ENCODE measurements around the gene ZFAND6.
A peak's percentile ranks its signal among the peaks of the same experiment; 100 is the strongest.
"Not testable (repeated sequence)": the region's sequence is repeated elsewhere in the genome, so short reads cannot be mapped to it uniquely, and the experiment has no call there.

Gene ZFAND6

DNA sequence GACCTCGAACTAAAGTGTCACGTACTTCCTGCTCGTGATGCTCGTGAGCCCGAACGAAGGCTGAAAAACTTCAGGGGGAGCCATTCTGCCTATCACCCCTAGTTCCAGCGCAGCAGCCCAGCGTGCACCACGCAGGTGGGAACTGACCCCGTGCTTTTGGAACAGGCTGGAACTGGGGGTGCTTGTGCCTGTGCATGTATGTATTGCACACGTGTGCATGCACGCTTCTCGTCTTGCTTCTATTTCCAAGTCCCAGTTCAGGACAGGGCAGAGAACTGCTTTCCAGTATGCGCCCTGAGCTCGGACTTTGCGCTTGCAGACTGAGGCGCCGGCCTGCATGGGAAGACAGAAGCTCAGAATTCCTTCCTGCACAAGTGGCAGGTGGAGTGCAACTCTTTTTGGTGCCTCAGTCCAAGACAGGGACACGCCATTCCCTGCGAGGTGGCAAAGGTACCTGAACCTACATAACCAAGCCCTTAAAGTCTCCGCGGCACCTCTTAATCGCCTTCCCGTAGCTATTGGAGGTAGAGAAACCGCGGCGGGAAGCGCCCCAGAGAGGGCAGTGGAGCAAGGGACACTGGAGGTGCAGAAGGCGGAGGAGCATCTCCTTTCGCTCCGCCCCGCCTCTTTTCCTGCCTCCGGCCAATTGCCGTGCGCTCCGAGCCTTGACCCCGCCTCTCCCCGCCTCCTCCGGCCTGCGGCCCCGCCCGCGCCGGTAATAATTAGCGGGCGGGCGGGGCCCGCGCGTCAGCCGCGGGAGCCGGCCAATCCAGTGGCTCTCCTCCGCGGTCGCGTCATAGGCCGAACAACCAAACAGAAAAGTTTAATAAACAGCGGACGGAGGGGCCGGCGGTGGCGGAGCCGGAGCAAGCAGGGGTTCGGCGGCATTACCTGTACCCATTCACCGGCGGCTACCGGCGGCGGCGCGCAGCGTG, at the start of gene ZFAND6:
Gene ZFAND6 (plus strand): TSS at position 826 of the 935 bp plus-strand sequence. CDS start 60,669 bp downstream, outside the sequence.
- DNase-seq: peak; percentile 93

DNA sequence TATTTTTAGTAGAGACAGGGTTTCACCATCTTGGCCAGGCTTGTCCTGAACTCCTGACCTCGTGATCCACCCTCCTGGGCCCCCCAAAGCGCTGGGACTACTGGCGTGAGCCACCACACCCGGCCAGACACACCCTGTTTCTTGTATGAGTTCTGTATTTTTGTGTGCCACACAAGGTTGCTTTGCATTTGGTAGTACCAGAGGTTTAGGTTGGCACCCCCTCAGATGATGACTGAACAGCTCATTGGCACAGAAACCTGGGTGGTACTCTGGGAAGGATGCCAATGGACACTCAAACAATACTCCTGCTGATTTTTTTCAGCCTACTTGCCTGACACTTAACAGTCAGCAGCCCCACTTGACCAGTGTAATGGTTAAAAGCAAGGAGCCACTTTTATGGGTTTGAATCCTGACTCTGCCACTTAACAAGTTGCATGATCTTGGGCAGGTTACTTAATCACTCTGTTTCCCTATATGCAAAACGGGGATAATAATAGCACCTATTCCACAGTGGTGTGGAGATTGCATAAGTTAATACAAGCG, 49.3 kb upstream of the ZFAND6 start:
- no peak for DNase-seq

DNA sequence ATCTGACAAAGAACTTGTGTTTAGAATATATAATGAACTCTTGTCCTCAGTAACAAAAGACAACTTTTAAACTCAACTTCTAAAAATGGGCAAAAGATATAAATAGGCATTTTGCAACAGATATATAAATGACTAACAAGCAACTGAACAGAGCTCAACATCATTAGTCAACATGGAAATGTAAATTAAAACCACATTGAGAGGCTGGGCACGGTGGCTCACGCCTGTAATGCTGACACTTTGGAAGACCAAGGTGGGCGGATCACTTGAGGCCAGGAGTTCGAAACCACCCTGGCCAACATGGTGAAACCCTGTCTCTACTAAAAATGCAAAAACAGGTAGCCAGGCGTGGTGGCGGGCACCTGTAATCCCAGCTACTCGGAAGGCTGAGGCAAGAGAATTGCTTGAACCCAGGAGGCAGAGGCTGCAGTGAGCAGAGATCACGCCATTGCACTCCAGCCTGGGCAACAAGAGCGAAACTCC, 48.4 kb upstream of the ZFAND6 start:
- DNase-seq: not testable (repeated sequence)

DNA sequence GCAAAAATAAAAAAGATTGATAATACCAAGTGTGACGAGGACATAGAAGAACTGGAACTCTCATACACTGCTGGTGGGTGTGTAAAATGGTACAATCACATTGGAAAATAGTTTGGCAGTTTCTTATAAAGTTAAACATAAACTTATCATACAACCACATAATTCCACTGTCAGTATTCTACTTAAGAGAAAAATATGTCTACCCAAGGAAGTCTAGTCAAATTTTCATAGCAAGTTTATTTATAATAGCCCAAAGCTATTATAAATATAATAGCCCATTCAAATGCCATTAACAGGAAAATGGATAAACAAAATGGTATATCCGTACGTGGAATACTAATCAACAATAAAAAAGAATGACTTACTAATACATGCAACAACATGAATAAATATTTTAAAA, 47.9 kb upstream of the ZFAND6 start:
- DNase-seq: no peak

DNA sequence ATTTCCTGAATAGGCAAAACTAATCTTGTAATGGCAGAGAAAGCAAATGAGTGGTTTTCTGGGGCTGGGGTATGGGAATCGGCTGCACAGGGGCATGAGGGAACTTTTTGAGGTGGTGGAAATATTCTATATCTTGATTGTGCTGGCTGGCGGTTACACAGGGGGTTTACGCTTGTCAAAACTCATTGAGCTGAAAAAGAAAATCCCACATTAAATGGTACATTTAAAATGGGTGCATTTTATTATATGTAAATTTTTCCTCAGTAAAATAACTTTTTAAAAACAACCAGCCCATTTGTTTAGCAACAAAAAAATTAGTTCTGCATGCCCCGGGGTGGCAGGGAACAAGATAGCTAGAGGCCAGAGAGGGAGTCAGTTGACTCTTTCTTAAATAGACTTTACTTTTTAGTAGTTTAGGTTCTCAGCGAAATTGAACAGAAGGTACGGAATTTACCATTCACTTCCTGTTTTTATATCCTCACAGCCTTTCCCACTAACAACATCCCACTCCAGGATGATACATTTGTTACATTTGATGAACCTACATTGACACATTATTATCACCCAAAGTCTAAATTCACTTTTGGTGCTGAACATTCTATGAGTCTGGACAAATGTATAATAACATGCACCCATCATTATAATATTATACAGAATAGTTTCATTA, 47.3 kb upstream of the ZFAND6 start:
- no peak for DNase-seq

DNA sequence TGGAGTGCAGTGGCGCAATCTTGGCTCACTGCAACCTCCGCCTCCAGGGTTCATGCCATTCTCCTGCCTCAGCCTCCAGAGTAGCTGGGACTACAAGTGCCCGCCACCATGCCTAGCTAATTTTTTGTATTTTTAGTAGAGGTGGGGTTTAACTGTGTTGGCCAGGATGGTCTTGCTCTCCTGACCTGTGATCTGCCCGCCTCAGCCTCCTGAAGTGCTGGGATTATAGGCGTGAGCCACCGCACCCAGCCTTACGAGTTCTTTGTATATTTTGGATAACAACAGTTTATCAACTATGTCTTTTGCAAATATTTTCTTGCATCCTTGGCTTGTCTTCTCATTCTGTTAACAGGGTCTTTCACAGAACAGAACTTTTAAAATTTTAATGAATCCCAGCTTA, 45.3 kb upstream of the ZFAND6 start:
- not testable (repeated sequence) for DNase-seq

DNA sequence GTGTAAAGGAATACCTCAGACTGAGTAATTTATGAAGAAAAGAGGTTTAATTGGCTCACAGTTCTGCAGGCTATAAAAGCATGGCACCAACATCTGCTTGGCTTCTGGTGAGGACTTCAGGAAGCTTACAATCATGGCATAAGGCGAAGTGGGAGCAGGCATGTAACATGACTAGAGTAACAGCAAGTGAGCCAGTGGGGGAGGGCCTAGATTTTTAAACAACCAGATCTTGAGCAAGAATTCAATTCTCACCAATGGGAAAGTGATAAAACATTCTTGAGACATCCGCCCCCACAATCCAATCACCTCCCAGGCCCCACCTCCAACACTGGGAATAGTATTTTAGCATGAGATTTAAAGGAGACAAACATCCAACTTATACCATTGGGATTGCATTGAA, 44.3 kb upstream of the ZFAND6 start:
- DNase-seq: no peak

DNA sequence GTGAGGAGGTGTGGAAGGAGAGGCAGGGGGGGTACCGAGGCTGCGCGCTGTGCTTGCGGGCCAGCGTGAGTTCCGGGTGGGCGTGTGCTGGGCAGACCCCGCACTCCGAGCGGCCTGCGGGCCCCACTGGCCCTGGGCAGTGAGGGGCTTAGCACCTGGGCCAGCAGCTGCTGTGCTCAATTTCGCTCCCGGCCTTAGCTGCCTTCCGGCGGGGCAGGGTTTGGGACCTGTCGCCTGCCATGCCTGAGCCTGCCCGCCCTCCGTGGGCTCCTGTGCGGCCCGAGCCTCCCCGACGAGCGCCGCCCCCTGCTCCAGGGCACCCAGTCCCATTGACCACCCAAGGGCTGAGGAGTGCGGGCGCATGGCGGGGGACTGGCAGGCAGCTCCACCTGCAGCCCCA, 43.0 kb upstream of the ZFAND6 start:
- DNase-seq: not testable (repeated sequence)

DNA sequence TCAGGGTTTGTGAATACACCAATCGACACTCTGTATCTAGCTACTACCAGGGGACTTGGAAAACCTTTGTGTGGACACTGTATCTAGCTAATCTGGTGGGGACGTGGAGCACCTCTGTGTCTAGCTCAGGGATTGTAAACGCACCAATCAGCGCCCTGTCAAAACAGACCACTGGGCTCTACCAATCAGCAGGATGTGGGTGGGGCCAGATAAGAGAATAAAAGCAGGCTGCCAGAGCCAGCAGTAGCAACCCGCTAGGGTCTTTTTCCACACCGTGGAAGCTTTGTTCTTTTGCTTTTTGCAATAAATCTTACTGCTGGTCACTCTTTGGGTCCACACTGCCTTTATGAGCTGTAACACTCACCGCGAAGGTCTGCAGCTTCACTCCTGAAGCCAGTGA, 42.3 kb upstream of the ZFAND6 start:
- DNase-seq: not testable (repeated sequence)

DNA sequence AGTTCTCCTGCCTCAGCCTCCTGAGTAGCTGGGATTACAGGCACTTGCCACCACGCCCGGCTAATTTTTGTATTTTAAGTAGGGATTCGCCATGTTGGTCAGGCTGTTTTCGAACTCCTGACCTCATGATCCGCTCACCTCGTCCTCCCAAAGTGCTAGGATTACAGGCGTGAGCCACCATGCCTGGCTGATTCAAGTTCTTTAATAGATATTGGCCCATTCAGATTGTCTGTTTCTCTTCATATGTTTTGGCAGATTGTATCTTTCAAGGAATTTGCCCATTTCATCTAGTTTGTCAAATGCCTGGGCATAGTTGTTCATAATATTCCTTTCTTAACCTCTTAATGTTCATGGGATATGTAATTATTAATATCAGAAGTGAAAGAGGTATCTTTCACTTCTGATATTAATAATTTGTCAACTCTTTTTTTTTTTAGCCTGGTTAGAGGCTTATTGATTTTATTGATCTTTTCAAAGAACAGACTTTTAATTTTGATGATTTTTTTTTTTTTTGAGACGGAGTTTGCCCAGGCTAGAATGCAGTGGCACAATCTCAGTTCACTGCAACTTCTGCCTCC, 40.2 kb upstream of the ZFAND6 start:
- no peak for DNase-seq

DNA sequence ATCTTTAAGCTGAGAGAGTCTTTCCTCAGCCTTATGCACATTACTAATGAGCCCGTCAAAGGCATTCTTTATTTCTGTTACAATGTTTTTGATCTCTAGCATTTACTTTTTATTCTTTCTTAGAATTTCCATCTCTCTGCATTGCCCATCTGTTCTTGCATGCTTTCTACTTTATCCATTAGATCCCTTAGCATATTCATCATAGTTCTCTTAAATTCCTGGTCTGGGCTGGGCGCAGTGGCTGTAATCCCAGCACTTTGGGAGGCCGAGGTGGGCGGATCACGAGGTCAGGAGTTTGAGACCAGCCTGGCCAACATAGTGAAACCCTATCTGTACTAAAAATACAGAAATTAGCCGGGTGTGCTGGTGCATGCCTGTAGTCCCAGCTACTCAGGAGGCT, 39.3 kb upstream of the ZFAND6 start:
- DNase-seq: not testable (repeated sequence)

DNA sequence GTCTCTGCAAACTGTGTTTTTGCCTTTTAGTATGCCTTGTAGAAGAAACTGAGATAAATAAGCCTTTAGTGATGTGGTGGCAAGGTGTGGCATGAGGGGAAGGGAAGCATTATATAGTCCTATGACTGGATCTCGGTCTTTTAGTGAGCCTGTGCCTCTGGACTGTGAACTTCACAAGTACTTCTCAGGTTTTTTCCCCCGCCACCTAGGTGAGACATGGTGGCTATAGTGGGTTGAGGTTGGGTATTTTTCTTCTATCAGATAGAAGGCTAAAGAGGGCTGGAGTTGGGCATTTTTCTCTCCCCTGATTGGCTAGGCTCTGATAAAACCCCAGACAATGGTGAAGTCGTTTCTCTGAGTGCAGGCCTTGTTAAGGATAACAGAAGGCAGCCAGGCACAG, 38.7 kb upstream of the ZFAND6 start:
- DNase-seq: no peak

DNA sequence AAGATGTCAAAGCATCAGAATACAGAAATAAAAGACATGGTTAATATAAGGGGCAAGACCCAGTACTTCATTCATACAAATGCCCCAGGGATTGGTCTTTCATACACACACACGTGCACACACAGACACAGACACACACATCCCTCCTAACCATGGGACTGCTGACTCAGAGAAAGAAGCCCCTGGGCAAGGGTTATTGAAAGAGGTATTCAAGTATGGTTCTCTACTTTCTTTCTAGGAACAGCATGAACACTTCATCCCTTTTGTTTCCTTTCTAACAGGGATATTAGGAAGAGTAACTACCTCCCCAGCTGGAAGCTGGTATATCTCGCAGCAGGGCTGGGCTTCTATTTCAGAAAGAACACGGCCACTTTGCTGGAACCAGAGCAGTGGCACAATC, 33.2 kb upstream of the ZFAND6 start:
- DNase-seq: no peak

DNA sequence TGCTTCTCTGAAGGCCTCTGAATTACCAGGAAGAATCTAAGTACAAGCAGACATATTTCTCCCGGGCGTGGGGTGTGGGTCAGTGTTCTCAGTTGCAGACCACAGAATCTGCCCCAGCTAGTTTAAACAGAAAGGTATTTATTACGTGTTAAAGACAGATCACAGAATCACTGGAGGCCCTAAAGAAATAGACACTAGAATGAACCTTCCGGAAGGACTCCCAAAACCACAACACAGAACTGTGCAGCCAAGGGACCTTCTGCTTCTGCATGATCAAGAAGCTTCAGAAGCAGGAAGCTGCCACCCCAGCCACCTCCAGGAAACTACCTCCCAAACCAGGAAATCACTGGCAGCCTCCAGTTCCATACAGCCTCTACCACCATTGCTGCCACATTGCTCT, 32.7 kb upstream of the ZFAND6 start:
- no peak for DNase-seq

DNA sequence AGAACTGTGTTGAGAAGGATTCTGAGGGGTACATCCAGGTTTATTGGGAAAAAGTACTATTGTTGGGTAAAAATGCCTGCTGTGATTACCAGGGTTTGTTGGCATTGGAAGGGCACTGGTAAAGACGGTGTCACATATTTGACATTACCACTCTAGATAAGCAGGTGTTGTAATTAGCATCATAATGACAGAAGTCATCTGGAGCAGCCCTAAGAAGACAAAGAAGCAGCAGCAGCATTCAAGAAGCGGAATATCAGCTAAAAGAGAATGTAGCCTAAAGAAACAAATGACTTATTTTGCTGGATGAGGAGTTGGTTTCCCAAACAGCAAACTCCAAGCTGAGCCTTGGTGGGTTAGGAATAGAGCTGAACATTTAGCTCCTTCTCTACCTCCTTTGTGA, 30.5 kb upstream of the ZFAND6 start:
- DNase-seq: no peak

DNA sequence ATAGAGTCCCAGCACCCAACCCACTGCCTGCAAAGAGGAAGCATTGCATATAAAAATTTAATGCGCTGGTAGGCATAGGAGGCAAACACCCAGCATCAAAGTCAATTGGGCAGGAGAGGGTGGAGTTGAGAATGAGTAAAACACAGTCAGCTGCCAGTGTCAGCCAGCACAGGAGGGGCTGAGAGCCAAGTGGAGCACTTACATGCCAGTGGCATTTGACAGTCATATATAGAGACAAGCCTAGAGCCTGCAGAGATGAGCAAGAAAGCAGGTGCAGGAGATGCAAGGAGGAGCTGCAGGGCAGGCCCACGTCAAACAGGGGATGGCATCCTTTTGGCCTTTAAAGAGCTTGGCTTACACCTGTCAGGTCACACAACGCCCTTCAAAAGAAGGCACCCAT, 27.6 kb upstream of the ZFAND6 start:
- no peak for DNase-seq

DNA sequence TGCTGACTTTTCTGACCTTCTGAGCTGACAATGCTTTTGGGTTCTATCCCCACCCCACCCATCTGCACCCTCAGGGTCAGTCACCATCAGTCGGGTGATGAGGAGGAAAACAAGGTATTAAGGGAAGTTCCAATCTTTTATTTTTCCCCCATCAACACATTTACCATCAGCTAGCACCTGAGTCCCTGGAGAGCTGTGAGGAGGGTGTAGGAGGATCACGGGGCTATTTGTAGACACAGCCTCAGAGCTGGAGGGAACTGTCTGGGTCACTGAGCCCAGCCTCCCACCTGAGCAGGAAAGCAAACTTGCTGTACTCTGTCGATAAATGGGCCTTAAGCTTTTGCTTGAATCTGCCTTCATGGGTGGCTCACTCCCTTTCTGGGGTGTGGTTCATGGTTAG, 24.8 kb upstream of the ZFAND6 start:
- DNase-seq: no peak

DNA sequence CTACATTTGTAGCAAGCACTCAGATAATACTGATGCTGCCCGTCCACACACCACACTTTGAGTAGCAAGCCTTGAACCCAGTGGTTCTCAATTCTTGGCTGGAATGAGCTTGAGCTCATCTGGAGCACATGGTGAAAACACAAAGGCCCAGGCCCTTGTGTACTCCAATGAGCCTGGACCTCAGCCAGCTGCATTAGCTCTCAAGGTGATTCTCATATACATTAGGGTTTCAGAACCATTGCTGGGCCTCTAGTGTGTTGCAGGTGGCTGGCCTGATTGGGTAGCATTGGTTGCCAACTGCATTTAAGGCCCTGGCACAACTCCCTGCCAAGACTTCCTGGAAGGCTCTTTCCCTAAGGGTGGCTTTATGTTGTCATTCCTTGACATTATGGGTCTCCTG, 23.4 kb upstream of the ZFAND6 start:
- DNase-seq: no peak

DNA sequence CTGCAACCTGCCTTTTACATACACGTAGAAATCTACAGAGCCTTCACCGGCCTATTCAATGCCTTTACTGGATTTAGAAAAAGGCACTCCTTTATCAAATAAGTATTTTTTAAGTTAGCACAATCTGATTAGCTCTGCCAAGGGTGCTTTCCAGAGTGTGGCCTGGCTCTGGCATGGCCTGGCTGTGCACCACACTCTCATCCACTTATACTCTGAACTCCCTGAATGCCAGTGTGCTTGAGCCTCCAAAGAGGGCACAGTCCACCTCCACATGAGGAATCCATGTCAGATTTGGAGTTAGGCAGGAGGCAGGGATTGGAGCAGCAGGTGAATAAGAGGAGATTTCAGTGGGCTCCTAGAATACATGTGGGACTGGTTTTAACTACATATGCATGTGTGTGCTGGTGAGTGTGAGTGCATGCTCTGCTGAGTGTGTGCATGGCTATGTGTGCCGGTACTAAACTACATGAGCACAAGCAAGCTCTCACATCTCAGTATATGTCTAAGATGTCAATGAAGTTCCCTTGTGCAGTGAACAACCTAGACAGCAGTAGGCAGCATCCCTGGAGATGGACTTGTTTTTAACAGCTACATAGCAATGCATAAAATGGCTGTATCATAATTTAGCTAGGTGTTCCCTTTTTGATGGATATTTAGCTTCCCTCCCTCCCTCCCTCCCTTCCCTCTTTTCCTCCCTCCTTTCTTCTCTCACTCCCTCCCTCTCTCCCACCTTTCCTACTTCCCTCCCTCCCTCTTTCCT, 17.8 kb upstream of the ZFAND6 start:
- DNase-seq: no peak

DNA sequence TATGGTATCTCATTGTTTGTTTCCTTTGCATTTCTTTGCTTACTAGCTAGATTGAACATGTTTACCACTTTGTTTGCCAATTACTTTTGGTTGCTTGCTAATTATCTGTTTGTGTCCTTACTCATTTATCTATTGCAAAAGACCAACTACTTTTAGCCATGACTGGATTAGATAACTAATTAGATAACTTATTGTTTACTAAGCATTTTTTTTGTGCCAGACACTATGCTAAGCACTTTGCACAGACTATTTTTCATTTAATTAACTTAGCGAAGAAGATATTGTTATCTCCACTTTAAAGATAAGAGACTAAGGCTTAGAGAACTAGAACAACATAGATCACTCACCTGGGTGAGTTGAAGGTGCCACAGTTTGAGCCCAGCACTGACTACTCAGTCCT, 16.9 kb upstream of the ZFAND6 start:
- DNase-seq: no peak

DNA sequence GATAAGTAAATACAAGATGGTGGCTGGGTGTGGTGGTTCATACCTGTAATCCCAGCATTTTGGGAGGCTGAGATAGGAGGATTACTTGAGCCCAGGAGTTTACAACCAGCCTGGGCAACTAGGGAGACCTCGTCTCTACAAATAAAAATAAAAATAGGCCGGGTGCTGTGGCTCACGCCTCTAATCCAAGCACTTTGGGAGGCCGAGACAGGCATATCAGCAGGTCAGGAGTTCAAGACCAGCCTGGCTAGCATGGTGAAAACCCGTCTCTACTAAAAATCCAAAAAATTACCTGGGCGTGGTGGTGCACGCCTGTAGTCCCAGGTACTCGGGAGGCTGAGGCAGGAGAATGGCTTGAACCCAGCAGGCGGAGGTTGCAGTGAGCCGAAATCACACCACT, 14.3 kb upstream of the ZFAND6 start:
- DNase-seq: not testable (repeated sequence)

DNA sequence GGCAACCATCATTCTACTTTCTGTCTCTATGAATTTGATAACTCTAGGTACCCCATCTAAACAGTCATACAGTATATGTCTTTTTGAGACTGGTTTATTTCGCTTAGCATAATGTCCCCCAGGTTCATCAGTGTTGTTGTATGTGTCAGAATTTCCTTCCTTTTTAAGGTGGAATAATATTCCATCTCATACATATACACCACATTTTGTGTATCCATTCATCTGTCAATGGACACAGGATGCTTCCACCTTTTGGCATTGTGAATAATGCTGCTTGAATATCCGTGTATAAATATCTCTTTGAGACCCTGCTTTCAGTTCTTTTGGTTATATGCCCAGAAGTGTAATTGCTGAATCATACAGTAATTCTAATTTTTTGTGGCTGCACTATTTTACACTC, 10.4 kb upstream of the ZFAND6 start:
- no peak for DNase-seq

All from stimulated activated naive CD4-positive, alpha-beta T cell treated with Interleukin-2 at 50 U/mL for 16 hours (primary cell).